ENCODE measurements around the gene SNRPD3. TPM values are rescaled to one million over a fixed set of nuclear protein-coding genes. Genes with fewer than 3 reads are reported as not detected.

The SNRPD3 gene
- total and polyA plus RNA-seq, 9 of the 15 experiments (the other 6 are each of a cell fraction or from before 2014, with no cell fraction given) = 131 to 366 (median 274) TPM

DNA sequence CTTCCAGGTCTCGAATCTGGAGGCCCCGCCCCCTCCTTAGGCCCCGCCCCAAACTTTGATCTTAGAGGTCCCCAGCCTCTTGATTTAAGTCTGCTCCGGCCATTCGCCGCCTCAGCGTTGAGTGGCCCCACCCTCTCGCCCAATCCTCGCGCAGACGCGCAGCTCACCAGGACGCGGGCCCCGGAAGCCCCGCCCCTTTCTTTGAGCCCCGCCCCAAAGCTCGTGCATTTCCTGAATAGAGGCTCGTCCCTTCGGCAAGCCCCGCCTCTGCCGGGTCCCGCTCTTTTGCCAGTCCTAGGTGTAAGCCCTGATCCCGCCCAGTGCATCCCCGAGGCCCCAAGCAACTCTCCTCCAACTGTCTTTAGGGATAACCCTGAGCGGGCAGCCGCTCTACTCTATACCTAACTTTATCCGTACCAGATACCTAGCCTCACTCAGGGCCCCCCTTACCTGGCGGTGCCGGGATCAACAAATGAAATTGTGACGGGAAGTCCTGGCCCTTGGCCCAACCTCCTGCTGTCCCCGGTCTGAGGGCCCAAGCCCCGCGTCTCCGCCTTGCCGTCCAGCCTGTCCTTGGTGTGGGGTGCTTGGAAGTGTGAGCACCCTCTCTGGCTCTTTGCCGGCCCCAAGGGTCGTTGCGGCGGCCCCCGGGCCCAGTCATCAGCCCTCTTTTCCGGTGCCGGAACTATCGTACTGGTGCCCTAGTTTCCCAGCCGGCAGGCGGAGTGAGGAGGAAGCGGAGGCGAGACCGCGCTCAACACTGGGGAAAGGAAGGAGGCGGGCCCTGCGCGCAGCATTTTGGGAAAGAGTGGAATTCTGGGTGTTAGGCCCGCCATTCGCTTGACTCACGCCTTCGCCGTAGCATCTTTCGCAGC lies at the start of gene SNRPD3 (continued):
- TF ChIP-seq MEIS2 (IDR thresholded peaks at IDR 0.05; ENCODE audit: partially characterized antibody) = no peak
- TF ChIP-seq HLTF (IDR thresholded peaks at IDR 0.05) = no peak; the same call in 1 of the 2 replicates
- no peak for TF ChIP-seq HEY1 (CRISPR knock-in tag; IDR thresholded peaks at IDR 0.05; ENCODE audit: borderline replicate concordance)
- no peak for TF ChIP-seq BRCA1 (IDR thresholded peaks at IDR 0.05)
- TF ChIP-seq BRCA1 (CRISPR knock-in tag; IDR thresholded peaks at IDR 0.05) = no peak
- TF ChIP-seq EZH2 (IDR thresholded peaks at IDR 0.05; ENCODE audit: borderline replicate concordance, low read depth, low read length) = no peak
- no peak for TF ChIP-seq RFX7 (CRISPR knock-in tag; IDR thresholded peaks at IDR 0.05)
- no peak for TF ChIP-seq ARID1B (IDR thresholded peaks at IDR 0.05)
- TF ChIP-seq ZNF764 (CRISPR knock-in tag; IDR thresholded peaks at IDR 0.05; ENCODE audit: low read depth) = no peak
- no peak for TF ChIP-seq SNIP1 (IDR thresholded peaks at IDR 0.05; ENCODE audit: low read depth)
- TF ChIP-seq SLC30A9 (CRISPR knock-in tag; IDR thresholded peaks at IDR 0.05) = no peak
- no peak for TF ChIP-seq SMARCC2 (IDR thresholded peaks at IDR 0.05; ENCODE audit: low read depth)
- no peak for TF ChIP-seq CEBPG (CRISPR knock-in tag; IDR thresholded peaks at IDR 0.05)
- no peak for TF ChIP-seq CEBPG (tag; conservative IDR thresholded peaks at IDR 0.05 in 1 of 2, IDR thresholded peaks at IDR 0.05 in 1 of 2)
- TF ChIP-seq POLR2A (conservative IDR thresholded peaks at IDR 0.05) = peak; percentile 82
- TF ChIP-seq, protein P1, sequence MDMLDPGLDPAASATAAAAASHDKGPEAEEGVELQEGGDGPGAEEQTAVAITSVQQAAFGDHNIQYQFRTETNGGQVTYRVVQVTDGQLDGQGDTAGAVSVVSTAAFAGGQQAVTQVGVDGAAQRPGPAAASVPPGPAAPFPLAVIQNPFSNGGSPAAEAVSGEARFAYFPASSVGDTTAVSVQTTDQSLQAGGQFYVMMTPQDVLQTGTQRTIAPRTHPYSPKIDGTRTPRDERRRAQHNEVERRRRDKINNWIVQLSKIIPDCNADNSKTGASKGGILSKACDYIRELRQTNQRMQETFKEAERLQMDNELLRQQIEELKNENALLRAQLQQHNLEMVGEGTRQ (CRISPR knock-in tag; IDR thresholded peaks at IDR 0.05) = no peak
- no peak for TF ChIP-seq ZNF785 (CRISPR knock-in tag; IDR thresholded peaks at IDR 0.05)
- no peak for TF ChIP-seq FIP1L1 (IDR thresholded peaks at IDR 0.05; ENCODE audit: low read depth, low read length, poor library complexity, severe bottlenecking)
- TF ChIP-seq RBM15 (IDR thresholded peaks at IDR 0.05; ENCODE audit: insufficient read depth, low read length) = no peak
- no peak for TF ChIP-seq SMAD3 (CRISPR knock-in tag; conservative IDR thresholded peaks at IDR 0.05)
- TF ChIP-seq EP400 (IDR thresholded peaks at IDR 0.05) = peak; percentile 92
- TF ChIP-seq ZNF561 (CRISPR knock-in tag; conservative IDR thresholded peaks at IDR 0.05) = no peak
- TF ChIP-seq ZNF695 (CRISPR knock-in tag; IDR thresholded peaks at IDR 0.05) = no peak
- TF ChIP-seq NFRKB (IDR thresholded peaks at IDR 0.05; ENCODE audit: low read depth) = peak; percentile 82
- TF ChIP-seq, protein P2, sequence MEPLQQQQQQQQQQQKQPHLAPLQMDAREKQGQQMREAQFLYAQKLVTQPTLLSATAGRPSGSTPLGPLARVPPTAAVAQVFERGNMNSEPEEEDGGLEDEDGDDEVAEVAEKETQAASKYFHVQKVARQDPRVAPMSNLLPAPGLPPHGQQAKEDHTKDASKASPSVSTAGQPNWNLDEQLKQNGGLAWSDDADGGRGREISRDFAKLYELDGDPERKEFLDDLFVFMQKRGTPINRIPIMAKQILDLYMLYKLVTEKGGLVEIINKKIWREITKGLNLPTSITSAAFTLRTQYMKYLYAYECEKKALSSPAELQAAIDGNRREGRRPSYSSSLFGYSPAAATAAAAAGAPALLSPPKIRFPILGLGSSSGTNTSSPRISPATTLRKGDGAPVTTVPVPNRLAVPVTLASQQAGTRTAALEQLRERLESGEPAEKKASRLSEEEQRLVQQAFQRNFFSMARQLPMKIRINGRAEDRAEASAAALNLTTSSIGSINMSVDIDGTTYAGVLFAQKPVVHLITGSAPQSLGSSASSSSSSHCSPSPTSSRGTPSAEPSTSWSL (CRISPR knock-in tag; IDR thresholded peaks at IDR 0.05; ENCODE audit: borderline replicate concordance) = no peak
- peak; percentile 53 for TF ChIP-seq SP2 (IDR thresholded peaks at IDR 0.05; ENCODE audit: extremely low read depth, low read depth, low read length, poor library complexity, severe bottlenecking)
- no peak for TF ChIP-seq ZFP30 (CRISPR knock-in tag; IDR thresholded peaks at IDR 0.05; ENCODE audit: borderline replicate concordance)
- TF ChIP-seq, protein P3, sequence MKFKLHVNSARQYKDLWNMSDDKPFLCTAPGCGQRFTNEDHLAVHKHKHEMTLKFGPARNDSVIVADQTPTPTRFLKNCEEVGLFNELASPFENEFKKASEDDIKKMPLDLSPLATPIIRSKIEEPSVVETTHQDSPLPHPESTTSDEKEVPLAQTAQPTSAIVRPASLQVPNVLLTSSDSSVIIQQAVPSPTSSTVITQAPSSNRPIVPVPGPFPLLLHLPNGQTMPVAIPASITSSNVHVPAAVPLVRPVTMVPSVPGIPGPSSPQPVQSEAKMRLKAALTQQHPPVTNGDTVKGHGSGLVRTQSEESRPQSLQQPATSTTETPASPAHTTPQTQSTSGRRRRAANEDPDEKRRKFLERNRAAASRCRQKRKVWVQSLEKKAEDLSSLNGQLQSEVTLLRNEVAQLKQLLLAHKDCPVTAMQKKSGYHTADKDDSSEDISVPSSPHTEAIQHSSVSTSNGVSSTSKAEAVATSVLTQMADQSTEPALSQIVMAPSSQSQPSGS (CRISPR knock-in tag; IDR thresholded peaks at IDR 0.05) = no peak
